Heart left ventricle (tissue), 13 donors: ENCODE results near the gene ATP13A4.

ENCODE experiments used
- CTCF ChIP-seq, 12 donors: fragments of 200-600 bp; sonication (generic) in 4 of 12; IDR thresholded peaks; one replicate each; pipeline versions ENCODE4 v1.5.0 to v1.8.0; 2018 to 2022; ENCODE audit warnings: antibody characterized with exemption in 12 of 12, mild to moderate bottlenecking in 5 of 12
- POLR2A ChIP-seq, 2 donors: fragments of 450-650 bp; IDR thresholded peaks; one replicate each; pipeline ENCODE4 v1.6.1; 2017; ENCODE audit warnings: antibody characterized with exemption in 2 of 2, mild to moderate bottlenecking in 2 of 2, moderate library complexity in 2 of 2
- donor health status: ischemic (EF 13 %, LVEDD 7.1; RV severe dilation, severe dysfunction).
- donor health status: DM: no; HTN: yes; CAD: no.
- donor health status: DM: no; HTN: no; CAD: no.
- donor health status: ischemic (EF 25% LVEDD 6.9; RV normal size, moderate dysfunction).
- donor health status: ischemic (EF 25% LVEDD 5.7; RV mildly dilated, moderate dysfunction).
- donor health status: ischemic (EF 35%, LVEDD 5.7; RV mildly dilated, moderate dysfunction).
- donor health status: nonischemic (EF 11% LVEDD 7.7; RV severe dilation, severe dysfunction).
- donor health status: DM: yes; HTN: yes; CAD: no.
- donor health status: PGD.
- donor health status: ischemic (EF 29% LVEDD 5.4; RV normal size, mild dysfunction).
- donor health status: nonischemic (EF 23%, LVEDD 6.1; RV moderate dilation, normal function).

GRCh38 chr3:193416629-193417028, 138.1 kb downstream of the ATP13A4 start:
- TF ChIP-seq CTCF (IDR thresholded peaks at IDR 0.05) (no peak), POLR2A (IDR thresholded peaks at IDR 0.05) (no peak)
